RWPE2 (cell line): ENCODE data around the gene IRF2BP2.

Experiments
- ATAC-seq: fragments of 200-7000 bp; cut with Tn5 transposase; 3 replicates; pipeline ENCODE4 v1.9.1; 2021; ENCODE audit warnings: low read depth
- DNase-seq: peaks from one replicate; pipeline ENCODE4 v3.0.0-alpha.2; 2020; ENCODE audit warnings: low spot score
- H3K27ac ChIP-seq: fragments of 450-650 bp; 2 replicates; pipeline ENCODE4 v1.5.1; 2017; ENCODE audit warnings: mild to moderate bottlenecking; ENCODE audit not compliant: poor library complexity, severe bottlenecking
- H3K27me3 ChIP-seq: fragments of 250-450 bp; sonication (Bioruptor Pico); 2 replicates; pipeline ENCODE4 v1.5.1; 2021; ENCODE audit warnings: mild to moderate bottlenecking, moderate library complexity; ENCODE audit not compliant: insufficient read depth, poor library complexity, severe bottlenecking
- H3K36me3 ChIP-seq: fragments of 250-450 bp; sonication (Bioruptor Pico); 2 replicates; pipeline ENCODE4 v1.5.1; 2020; ENCODE audit warnings: low read depth, mild to moderate bottlenecking, moderate library complexity
- H3K4me1 ChIP-seq: fragments of 250-450 bp; sonication (Bioruptor Pico); 2 replicates; pipeline ENCODE4 v1.5.1; 2021; ENCODE audit warnings: mild to moderate bottlenecking, moderate library complexity; ENCODE audit not compliant: insufficient read depth, poor library complexity, severe bottlenecking
- H3K4me3 ChIP-seq: fragments of 250-450 bp; sonication (Bioruptor Pico); 2 replicates; pipeline ENCODE4 v1.5.1; 2021; ENCODE audit warnings: mild to moderate bottlenecking, moderate library complexity; ENCODE audit not compliant: severe bottlenecking
- H3K9me3 ChIP-seq: fragments of 250-450 bp; sonication (Bioruptor Pico); 2 replicates; pipeline ENCODE4 v1.5.1; 2021; ENCODE audit warnings: mild to moderate bottlenecking, moderate library complexity; ENCODE audit not compliant: severe bottlenecking
- TF ChIP-seq, protein P1 (sequence below): fragments of 450-650 bp; IDR thresholded peaks from one replicate; pipeline ENCODE4 v1.5.1; 2017; ENCODE audit warnings: mild to moderate bottlenecking, moderate library complexity; ENCODE audit not compliant: poor library complexity, severe bottlenecking

The IRF2BP2 gene

DNA sequence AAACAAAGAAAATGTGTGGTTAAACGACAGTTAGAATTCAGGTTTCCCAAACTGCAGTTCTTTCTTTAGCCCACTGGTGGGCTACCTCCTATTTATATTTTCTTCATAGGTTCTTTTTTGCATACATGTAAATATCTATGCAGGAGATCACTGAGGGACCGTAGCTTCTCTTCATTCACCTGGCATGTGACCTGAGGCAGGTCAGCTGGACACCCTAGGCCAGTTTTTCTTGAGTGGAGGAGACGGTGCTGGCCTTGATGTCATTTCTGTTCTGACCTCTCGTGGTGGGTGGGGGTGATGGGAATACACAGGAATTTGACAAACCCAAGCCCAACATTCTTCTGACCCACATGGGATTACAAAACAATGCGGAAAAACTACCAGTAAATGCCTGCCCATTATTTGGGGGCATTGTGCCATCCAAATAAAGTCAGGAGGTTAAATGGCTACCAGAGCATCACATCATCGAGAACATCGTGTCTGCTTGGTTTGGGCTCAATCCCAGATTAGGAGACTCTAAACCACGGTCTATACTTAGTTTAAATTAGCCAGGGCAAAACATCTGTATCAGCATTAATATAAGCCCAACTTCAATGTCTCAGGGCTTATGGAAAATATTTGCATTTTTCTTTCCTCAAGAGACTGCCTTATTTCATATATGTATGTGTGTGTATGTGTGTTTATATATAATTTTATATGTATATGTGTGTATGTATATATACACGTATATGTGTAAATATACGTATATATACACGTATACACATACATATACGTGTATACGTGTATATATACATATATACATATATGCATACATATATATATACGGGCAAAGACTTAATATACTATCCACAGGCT, 7.4 kb upstream of the IRF2BP2 start:
- H3K4me1 ChIP-seq, result peaks cover 65% of the 10 kb centered on the region
- DNase-seq, result no peak

DNA sequence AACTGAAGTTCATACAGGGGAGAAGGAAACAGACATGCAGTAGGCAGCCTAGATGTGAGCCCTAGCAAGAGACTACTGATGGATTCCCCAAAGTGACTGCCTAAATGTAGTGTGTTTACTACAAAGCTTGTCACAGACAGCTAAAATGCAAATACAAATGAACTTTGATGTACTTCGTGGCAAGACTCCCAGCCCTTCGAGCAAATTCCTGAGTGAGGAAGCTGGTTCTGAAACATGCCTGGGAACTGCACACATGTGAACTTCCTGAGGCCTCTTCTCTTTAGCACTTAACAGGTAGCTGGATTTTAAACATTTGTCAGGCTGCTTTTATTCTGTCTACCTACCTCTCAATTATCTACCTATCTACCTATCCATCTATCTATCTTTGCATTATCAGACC, 6.7 kb upstream of the IRF2BP2 start:
- H3K4me3 ChIP-seq, result no peak overlapping the region

More for the DNA sequence above, 7.4 kb upstream of the IRF2BP2 start:
- TF ChIP-seq, protein P1, sequence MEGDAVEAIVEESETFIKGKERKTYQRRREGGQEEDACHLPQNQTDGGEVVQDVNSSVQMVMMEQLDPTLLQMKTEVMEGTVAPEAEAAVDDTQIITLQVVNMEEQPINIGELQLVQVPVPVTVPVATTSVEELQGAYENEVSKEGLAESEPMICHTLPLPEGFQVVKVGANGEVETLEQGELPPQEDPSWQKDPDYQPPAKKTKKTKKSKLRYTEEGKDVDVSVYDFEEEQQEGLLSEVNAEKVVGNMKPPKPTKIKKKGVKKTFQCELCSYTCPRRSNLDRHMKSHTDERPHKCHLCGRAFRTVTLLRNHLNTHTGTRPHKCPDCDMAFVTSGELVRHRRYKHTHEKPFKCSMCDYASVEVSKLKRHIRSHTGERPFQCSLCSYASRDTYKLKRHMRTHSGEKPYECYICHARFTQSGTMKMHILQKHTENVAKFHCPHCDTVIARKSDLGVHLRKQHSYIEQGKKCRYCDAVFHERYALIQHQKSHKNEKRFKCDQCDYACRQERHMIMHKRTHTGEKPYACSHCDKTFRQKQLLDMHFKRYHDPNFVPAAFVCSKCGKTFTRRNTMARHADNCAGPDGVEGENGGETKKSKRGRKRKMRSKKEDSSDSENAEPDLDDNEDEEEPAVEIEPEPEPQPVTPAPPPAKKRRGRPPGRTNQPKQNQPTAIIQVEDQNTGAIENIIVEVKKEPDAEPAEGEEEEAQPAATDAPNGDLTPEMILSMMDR, result peak; percentile 13
- Histone ChIP-seq H3K9me3 (no peaks in the 10 kb centered on the region), H3K27me3 (no peaks in the 10 kb centered on the region), H3K36me3 (no peaks in the 10 kb centered on the region), H3K27ac (peak overlapping the region; percentile 96), H3K4me3 (no peak overlapping the region)
- ATAC-seq, result no peak

DNA sequence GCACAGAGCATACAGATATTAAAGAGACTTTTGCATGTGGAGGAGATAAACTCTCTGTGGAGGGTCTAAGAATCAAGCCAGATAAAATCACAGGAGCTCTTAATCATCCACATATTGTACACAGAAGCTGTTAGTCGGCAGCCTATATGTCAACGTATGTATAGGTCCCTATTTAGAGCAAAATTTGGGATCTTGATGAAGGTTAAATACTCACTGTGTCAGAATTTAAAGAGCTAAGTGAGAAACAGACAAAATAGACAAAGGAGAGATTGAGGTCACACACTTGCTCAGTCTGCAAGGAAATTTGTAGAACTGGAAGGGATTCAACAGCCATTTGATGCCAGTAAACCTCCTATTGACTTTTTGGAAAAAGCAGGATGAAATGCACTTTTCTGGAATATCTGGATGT, 4.1 kb upstream of the IRF2BP2 start:
- Histone ChIP-seq H3K36me3 (no peaks in the 10 kb centered on the region), H3K4me3 (no peak overlapping the region), H3K27me3 (no peaks in the 10 kb centered on the region), H3K27ac (peak overlapping the region; percentile 98), H3K9me3 (no peaks in the 10 kb centered on the region), H3K4me1 (peaks cover 63% of the 10 kb centered on the region)
- DNase-seq (no peak), ATAC-seq (no peak)
- TF ChIP-seq, protein P1, result no peak

More for the DNA sequence above, 6.7 kb upstream of the IRF2BP2 start:
- peaks cover 73% of the 10 kb centered on the region for H3K4me1 ChIP-seq
- no peaks in the 10 kb centered on the region for H3K9me3 ChIP-seq
- no peaks in the 10 kb centered on the region for H3K36me3 ChIP-seq
- no peak for DNase-seq
- peak overlapping the region; percentile 96 for H3K27ac ChIP-seq
- no peak for ATAC-seq
- H3K27me3 ChIP-seq, result no peaks in the 10 kb centered on the region
- TF ChIP-seq, protein P1, result no peak

DNA sequence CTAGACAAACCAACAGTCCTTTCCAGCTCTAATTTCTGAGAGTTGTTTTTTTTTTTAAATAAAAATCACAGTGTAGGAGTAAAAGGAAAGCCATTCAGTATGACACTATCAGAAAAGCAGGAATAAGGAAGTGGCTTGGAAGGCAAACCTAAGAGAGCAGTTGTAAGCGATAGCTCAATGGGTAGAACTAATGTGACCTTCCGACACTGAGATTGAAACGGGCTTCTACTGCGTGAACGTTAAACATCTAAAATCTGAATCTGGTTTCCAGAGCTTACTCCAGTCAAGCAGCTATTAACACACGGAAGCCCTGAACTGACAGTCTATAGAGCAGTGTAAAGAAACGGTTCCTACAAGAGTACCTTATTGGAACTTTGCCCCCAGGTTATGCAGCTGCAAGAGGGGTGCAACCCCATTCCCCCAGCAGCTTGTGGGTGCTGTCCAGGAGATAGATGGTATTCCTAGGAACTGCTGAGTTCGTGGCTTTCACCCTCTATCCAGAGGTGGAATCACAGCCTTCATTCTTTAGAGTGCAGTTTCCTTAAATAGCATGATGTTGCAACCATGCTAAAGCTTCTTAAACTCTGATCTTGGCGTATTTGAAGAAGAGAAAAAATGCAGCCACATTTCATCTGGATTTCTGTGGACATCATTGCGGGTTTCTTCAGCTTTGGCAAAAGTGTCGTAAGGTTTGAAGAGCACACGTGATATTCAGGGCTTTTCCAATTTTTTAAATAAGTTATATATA, 3.3 kb upstream of the IRF2BP2 start:
- ATAC-seq (no peak), DNase-seq (no peak)
- Histone ChIP-seq H3K4me3 (no peak overlapping the region), H3K36me3 (peaks cover 3% of the 10 kb centered on the region), H3K4me1 (peaks cover 55% of the 10 kb centered on the region), H3K9me3 (no peaks in the 10 kb centered on the region), H3K27ac (peak overlapping the region; percentile 98), H3K27me3 (no peaks in the 10 kb centered on the region)
- TF ChIP-seq, protein P1, result no peak
